IMR-90 (cell line): ENCODE measurements around the gene ZNF831. TPM values are rescaled to one million over a fixed set of nuclear protein-coding genes. Genes with fewer than 3 reads are reported as not detected.

ENCODE experiments used
- ATAC-seq: fragments of 200-7000 bp; cut with Tn5 transposase; 2 replicates; pipeline ENCODE4 v1.9.1; 2020; ENCODE audit warnings: low read depth, mild to moderate bottlenecking, moderate library complexity
- BruUV-seq: library from RNA; stranded (reverse); fragments of 400-500 nt; replicated peaks from 2 replicates; lab custom pipeline; 2021; lab: Mats Ljungman, UMichigan
- CTCF ChIA-PET: fragments of 300-600 bp; formaldehyde crosslinking; extraction: SDS; loops from one replicate; lab custom pipeline; 2021; ENCODE audit warnings: antibody characterized with exemption; lab: Yijun Ruan, JAX
- POLR2A ChIA-PET: fragments of 300-600 bp; sonication (Branson Sonifier 250); formaldehyde crosslinking; loops from one replicate; lab custom pipeline; 2022; ENCODE audit warnings: antibody characterized with exemption; ENCODE audit not compliant: unreplicated experiment; lab: Charles Lee
- DNase-seq: peaks from one replicate; pipeline ENCODE4 v3.0.0; 2013
- H2AFZ ChIP-seq: replicated peaks from 2 replicates; pipeline ENCODE3; 2013; ENCODE audit warnings: low read length, mild to moderate bottlenecking; ENCODE audit not compliant: poor library complexity
- H2AK5ac ChIP-seq: 2 replicates; pipeline ENCODE4 v1.6.1; 2013; ENCODE audit warnings: low read depth, low read length, inconsistent platforms
- H2AK9ac ChIP-seq: replicated peaks from 2 replicates; pipeline ENCODE3; 2013; ENCODE audit warnings: mild to moderate bottlenecking, low read depth, low read length, moderate library complexity; ENCODE audit not compliant: poor library complexity
- H2BK120ac ChIP-seq: 2 replicates; pipeline ENCODE4 v1.6.1; 2013; ENCODE audit warnings: low read depth, low read length, inconsistent platforms
- H2BK15ac ChIP-seq: 3 replicates; pipeline ENCODE4 v1.6.1; 2013; ENCODE audit warnings: low read depth, low read length, inconsistent platforms
- H2BK20ac ChIP-seq: 2 replicates; pipeline ENCODE4 v1.6.1; 2013; ENCODE audit warnings: low read depth, mild to moderate bottlenecking, inconsistent platforms, low read length, moderate library complexity
- H2BK5ac ChIP-seq: 2 replicates; pipeline ENCODE4 v1.6.1; 2013; ENCODE audit warnings: mild to moderate bottlenecking, low read depth, low read length, inconsistent platforms; ENCODE audit not compliant: poor library complexity, severe bottlenecking
- H3K14ac ChIP-seq: replicated peaks from 2 replicates; pipeline ENCODE4 v1.6.1; 2013; ENCODE audit warnings: low read depth, low read length, inconsistent platforms
- H3K18ac ChIP-seq: 2 replicates; pipeline ENCODE4 v1.6.1; 2013; ENCODE audit warnings: low read depth, low read length, control low read depth
- H3K23ac ChIP-seq: 2 replicates; pipeline ENCODE4 v1.6.1; 2013; ENCODE audit warnings: low read depth, low read length, inconsistent platforms
- H3K27ac ChIP-seq: 2 replicates; pipeline ENCODE4 v1.5.1; 2013; ENCODE audit warnings: mild to moderate bottlenecking, control low read depth, low read length; ENCODE audit not compliant: insufficient read depth
- H3K27me3 ChIP-seq: 2 replicates; pipeline ENCODE4 v1.6.1; 2013; ENCODE audit warnings: low read length; ENCODE audit not compliant: control insufficient read depth, insufficient read depth
- H3K36me3 ChIP-seq: 2 replicates; pipeline ENCODE4 v1.6.1; 2013; ENCODE audit warnings: low read length, mixed read lengths; ENCODE audit not compliant: control insufficient read depth, insufficient read depth
- H3K4ac ChIP-seq: 2 replicates; pipeline ENCODE4 v1.6.1; 2013; ENCODE audit warnings: low read depth, low read length, inconsistent platforms
- H3K4me1 ChIP-seq: 2 replicates; pipeline ENCODE4 v1.6.1; 2013; ENCODE audit warnings: low read length, mixed read lengths; ENCODE audit not compliant: control insufficient read depth, insufficient read depth
- H3K4me2 ChIP-seq: 2 replicates; pipeline ENCODE4 v1.6.1; 2013; ENCODE audit warnings: low read depth, mild to moderate bottlenecking, control low read depth, low read length, moderate library complexity
- H3K4me3 ChIP-seq: 2 replicates; pipeline ENCODE4 v1.5.1; 2013; ENCODE audit warnings: low read depth, mild to moderate bottlenecking, control low read depth, low read length, moderate library complexity; ENCODE audit not compliant: insufficient read depth
- H3K56ac ChIP-seq: 2 replicates; pipeline ENCODE4 v1.6.1; 2013; ENCODE audit warnings: low read length, inconsistent platforms; ENCODE audit not compliant: insufficient read depth; ENCODE audit errors: extremely low read depth
- H3K79me1 ChIP-seq, 2 experiments: 2 replicates each; pipeline ENCODE4 v1.6.1; 2013; ENCODE audit warnings: low read length in 2 of 2, inconsistent platforms in 1 of 2, low read depth in 1 of 2
- H3K9ac ChIP-seq: 2 replicates; pipeline ENCODE4 v1.6.1; 2013; ENCODE audit warnings: low read depth, low read length, control low read depth
- H3K9me1 ChIP-seq: 2 replicates; pipeline ENCODE4 v1.6.1; 2013; ENCODE audit warnings: low read length, inconsistent platforms; ENCODE audit not compliant: insufficient read depth
- H3K9me3 ChIP-seq: 2 replicates; pipeline ENCODE4 v1.6.1; 2013; ENCODE audit warnings: low read length; ENCODE audit not compliant: control insufficient read depth, insufficient read depth
- H4K20me1 ChIP-seq: 2 replicates; pipeline ENCODE4 v1.6.1; 2013; ENCODE audit warnings: low read length, inconsistent platforms; ENCODE audit not compliant: insufficient read depth
- H4K5ac ChIP-seq: 2 replicates; pipeline ENCODE4 v1.6.1; 2013; ENCODE audit warnings: mild to moderate bottlenecking, low read depth, low read length, control low read depth
- H4K8ac ChIP-seq, 2 experiments: 2 replicates each; pipeline ENCODE4 v1.6.1; 2013; ENCODE audit warnings: low read depth in 2 of 2, low read length in 2 of 2, control low read depth in 1 of 2, inconsistent platforms in 1 of 2
- H4K91ac ChIP-seq: 2 replicates; pipeline ENCODE4 v1.6.1; 2013; ENCODE audit warnings: low read depth, low read length, inconsistent platforms; ENCODE audit not compliant: insufficient read depth
- BHLHE40 ChIP-seq: fragments of 150-350 bp; IDR thresholded peaks from 2 replicates; pipeline ENCODE4 v1.6.1; 2016; ENCODE audit warnings: mild to moderate bottlenecking, low read depth, low read length
- WGBS, 2 experiments: methylation state at CpG; one replicate each; pipeline versions ENCODE4 v1.1.5 to v1.1.7; 2013; ENCODE audit warnings: missing lambda C conversion rate in 2 of 2; ENCODE audit not compliant: insufficient read length in 1 of 2; ENCODE audit errors: extremely low coverage in 2 of 2; 5-methylcytosine and 5-hydroxymethylcytosine counted together
- dilution Hi-C: fragments of 300-500 bp; cut with HindIII; formaldehyde crosslinking; loops from one replicate; pipeline ENCODE4 v1.14.3; 2018; ENCODE audit warnings: low sequenced_read_pairs; ENCODE audit not compliant: unreplicated experiment
- in situ Hi-C: fragments of 300-500 bp; cut with MboI; formaldehyde crosslinking; loops from 3 replicates; pipeline ENCODE4 v1.14.3; 2019; ENCODE audit warnings: low sequenced_read_pairs, inconsistent platforms, mixed read lengths
- intact Hi-C: fragments of 100-400 bp; cut with micrococcal nuclease; formaldehyde crosslinking; loops from 2 replicates; pipeline ENCODE4 v1.10.0; 2022
- polyA plus RNA-seq, 3 experiments: library from polyadenylated mRNA; depleted of rRNA; stranded (reverse); fragments of >200 nt; gene quantifications; 2 replicates each; pipeline ENCODE4 v1.2.3, GENCODE V29; 2012; ENCODE audit warnings: low replicate concordance in 1 of 3
- total RNA-seq: library from RNA; depleted of rRNA; stranded (reverse); fragments of >200 nt; gene quantifications from 2 replicates; pipeline ENCODE4 v1.2.3, GENCODE V29; 2012

The ZNF831 gene
- total and polyA plus RNA-seq, 2 of the 4 experiments (the other 2 are of a cell fraction): not detected

- Histone ChIP-seq H2AFZ (peak overlapping the region; percentile 37), H3K9me3 (no peaks in the 10 kb centered on the region), H4K5ac (no peak overlapping the region), H3K4me3 (no peak overlapping the region), H3K4ac (no peak overlapping the region), H3K27me3 (peaks cover 44% of the 10 kb centered on the region), H3K56ac (no peak overlapping the region), H3K23ac (no peak overlapping the region), H4K91ac (no peak overlapping the region), H3K9ac (no peak overlapping the region), H4K8ac (no peak overlapping the region), H3K14ac (no peak overlapping the region), H2BK20ac (no peak overlapping the region), H3K4me2 (no peak overlapping the region), H3K18ac (no peak overlapping the region), H3K9me1 (no peaks in the 10 kb centered on the region), H2AK5ac (no peak overlapping the region), H4K20me1 (no peaks in the 10 kb centered on the region), H3K27ac (no peak overlapping the region), H2BK120ac (no peak overlapping the region), H3K4me1 (no peaks in the 10 kb centered on the region), H2BK5ac (no peak overlapping the region), H3K36me3 (no peaks in the 10 kb centered on the region), H2AK9ac (no peak overlapping the region), H3K79me1 (no peaks in the 10 kb centered on the region), H2BK15ac (no peak overlapping the region)
- BruUV-seq: no TSS peak
- dilution Hi-C loops (no loop called here), intact Hi-C loops (loop anchor here (5.0 to 10.0 kb wide), 2 partner anchors 569 to 986 kb away; partner anchors contain the start of gene STX16), in situ Hi-C loops (no loop called here)
- no peak for DNase-seq
- CTCF ChIA-PET: interaction anchor here (1.9 kb wide), 1 partner anchor 351 kb away, joined by 11 read pairs; no protein-coding TSS in a partner anchor
- POLR2A ChIA-PET: no interaction called here
- 0% methylated on average over 1 of the region's 9 CpGs; no CpG with 5 or more reads in 1 of the 2 experiments for WGBS, 2 experiments
- no peak for ATAC-seq
- no peak for TF ChIP-seq BHLHE40
Measured at GRCh38 chr20:59221049-59221706, 57.6 kb downstream of the ZNF831 start.
